T-helper 22 cell (primary cell): Measurements from ENCODE around the gene HSF2BP.
"Not testable (repeated sequence)": the region's sequence is repeated elsewhere in the genome, so short reads cannot be mapped to it uniquely, and the experiment has no call there.

ENCODE experiments used
- DNase-seq: peaks from one replicate; pipeline ENCODE4 v3.0.0-alpha.2; 2020; ENCODE audit warnings: low read depth

Gene HSF2BP

GRCh38 chr21:43597540-43598250 lies 61.6 kb downstream of the HSF2BP start:
- DNase-seq, result no peak

- DNase-seq, result no peak
These were observed 62.2 kb downstream of the HSF2BP start for GRCh38 chr21:43597052-43597451.

GRCh38 chr21:43596616-43597015 lies 62.7 kb downstream of the HSF2BP start:
- no peak for DNase-seq

GRCh38 chr21:43595769-43596168 lies 63.5 kb downstream of the HSF2BP start:
- DNase-seq, result not testable (repeated sequence)

- DNase-seq, result no peak
These were observed 66.2 kb downstream of the HSF2BP start for GRCh38 chr21:43593078-43593477.

- DNase-seq, result no peak
These were observed 67.7 kb downstream of the HSF2BP start for GRCh38 chr21:43591571-43591970.

DNA sequence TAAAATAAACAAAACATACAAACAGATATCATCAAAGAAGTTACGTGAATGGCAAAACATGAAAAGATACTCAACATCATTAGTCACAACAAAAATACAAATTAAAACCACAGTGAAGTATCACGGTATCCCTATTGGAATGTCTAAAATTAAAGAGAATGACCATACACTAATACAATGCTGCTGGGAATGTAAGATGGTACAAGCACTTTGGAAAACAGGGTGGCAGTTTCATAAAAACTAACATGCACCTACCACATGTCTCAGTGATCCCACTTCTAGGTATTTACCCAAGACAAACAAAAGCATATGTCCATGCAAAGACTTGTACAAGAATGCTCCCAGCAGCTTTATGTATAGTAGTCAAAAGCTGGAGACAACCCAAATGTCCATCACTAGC lies 69.1 kb downstream of the HSF2BP start:
- DNase-seq, result no peak

- DNase-seq, result no peak
These were observed 70.3 kb downstream of the HSF2BP start for GRCh38 chr21:43588957-43589356.

- DNase-seq, result no peak
These were observed 73.3 kb downstream of the HSF2BP start for GRCh38 chr21:43585924-43586413.

DNA sequence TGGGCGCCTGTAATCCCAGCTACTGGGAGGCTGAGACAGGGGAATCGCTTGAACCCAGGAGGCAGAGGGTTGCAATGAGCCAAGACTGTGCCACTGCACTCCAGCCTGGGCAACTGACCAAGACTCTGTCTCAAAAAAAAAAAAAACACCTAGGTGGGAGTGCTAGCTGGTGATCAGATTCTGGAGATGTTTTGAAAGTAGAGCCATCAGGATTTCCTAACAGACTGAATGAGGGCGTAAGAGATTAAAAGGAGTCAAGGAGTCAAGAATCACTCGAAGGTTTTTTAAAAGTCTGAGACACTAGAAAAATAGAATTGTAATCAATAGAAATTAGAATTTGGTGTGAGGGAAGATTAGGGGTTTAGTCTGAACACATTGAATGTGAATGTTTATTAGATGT lies 73.8 kb downstream of the HSF2BP start:
- no peak for DNase-seq

GRCh38 chr21:43581453-43581852 lies 77.8 kb downstream of the HSF2BP start:
- no peak for DNase-seq

GRCh38 chr21:43578677-43579303 lies 80.5 kb downstream of the HSF2BP start:
- no peak for DNase-seq

DNA sequence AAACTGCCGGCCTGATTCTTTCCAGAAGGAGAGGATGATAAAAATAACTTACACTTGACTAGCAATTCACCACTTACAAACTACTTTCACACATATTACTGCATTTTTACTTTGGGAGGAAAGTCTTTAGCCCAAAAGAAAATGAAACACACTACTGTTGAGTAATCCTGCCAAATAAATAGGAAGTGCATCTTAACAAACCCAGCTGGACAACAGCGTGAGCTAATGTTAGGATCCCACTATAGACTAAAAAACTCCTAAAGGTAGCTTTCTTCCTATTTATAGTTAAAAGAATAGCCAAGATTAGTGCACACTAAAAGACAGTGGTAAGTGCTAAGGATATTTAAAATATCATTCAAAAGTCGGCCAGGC lies 83.8 kb downstream of the HSF2BP start:
- DNase-seq, result no peak

DNA sequence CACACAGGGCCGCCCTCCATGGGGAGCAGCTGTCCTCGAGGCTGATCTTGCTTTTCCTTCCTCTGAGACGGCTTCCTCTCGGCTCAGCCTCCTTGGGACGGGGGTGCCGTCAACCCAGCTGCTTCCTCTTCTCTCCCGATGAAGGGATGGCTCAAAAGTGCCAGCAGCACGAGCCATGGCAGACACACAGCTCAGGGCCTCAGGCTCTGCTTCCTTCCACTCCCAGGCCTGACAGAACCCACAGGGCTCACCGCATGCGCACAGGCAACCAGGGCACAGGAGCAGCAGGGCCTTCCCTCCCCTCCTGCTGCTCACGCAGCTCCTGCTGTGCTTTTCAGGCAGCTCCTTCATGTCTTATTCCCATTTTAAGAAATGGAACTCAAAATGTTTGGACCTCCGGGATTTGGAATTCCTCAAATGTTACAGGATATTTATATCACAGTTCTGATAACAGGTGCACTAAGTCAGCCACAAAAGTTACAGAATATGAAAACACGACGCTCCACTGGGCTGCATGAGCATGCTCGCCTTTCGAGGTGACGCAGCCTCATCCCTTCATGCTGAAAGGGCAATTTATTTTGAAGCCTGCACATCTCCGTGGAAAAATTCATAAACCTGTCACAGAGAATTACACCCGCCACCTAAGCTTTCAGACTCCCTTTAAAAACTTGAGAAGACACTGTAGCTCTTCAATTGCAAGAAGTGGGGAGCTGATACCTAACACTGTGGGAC lies 84.4 kb downstream of the HSF2BP start:
- no peak for DNase-seq

GRCh38 chr21:43573921-43574320 lies 85.4 kb downstream of the HSF2BP start:
- no peak for DNase-seq

- no peak for DNase-seq
These were observed 86.8 kb downstream of the HSF2BP start for GRCh38 chr21:43572446-43572845.

DNA sequence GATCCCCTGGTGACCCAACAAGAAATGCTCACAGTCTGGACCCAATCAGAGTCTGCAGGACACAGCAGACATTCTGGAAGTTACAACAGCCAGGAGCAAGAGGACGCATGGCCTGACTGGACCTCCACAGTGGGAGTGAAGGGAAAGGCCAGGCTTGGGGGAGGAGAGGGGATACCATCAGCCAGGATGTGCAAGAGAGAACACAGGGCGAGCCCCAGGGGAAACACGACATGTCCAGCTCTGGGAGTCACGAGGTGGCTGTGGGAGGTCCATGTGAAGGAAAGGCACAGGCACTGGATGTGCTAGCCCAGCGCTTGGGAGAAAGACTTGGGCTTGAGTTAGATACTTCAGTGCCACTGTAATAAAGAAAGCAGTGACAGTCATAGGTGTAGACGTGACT lies 87.3 kb downstream of the HSF2BP start:
- DNase-seq, result no peak

- DNase-seq, result not testable (repeated sequence)
These were observed 89.1 kb downstream of the HSF2BP start for GRCh38 chr21:43570195-43570594.

DNA sequence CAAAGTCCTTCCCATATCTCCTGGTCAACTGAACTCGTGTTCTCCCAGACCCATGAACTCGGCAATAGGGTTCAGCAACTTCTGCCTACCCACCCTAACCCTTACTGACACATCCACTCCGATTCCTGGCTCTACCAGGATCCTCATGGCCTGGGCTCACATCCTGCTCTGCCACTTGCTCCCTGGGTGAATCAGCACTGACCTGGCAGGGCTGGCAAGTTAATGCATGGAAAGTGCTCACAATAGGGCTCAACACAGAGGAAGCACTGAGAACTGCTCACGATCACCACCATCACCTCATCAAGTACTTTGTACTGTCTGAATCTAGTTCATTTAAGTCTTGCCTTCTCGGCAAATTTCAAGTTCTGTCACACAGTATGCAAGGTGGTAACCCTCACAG lies 96.8 kb downstream of the HSF2BP start:
- DNase-seq, result not testable (repeated sequence)

DNA sequence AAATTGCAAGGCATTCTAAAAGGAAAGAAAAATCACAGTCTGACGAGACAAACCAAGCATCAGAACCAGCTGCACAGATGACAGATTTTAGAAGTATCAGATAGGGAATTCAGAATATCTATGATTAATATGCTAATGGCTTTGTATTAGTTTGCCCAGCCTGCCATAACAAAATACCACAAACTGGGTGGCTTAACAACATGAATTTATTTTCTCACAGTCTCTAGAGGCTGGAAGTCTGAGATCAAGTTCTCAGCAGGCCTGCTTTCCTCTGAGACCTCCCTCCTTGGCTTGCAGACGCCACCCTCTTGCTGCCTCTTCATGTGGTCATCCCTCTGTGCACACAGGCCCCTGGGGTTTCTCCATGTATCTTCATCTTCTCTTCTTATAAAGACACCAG lies 118.7 kb downstream of the HSF2BP start:
- not testable (repeated sequence) for DNase-seq

- DNase-seq, result not testable (repeated sequence)
These were observed 136.7 kb downstream of the HSF2BP start for GRCh38 chr21:43522495-43523131.

DNA sequence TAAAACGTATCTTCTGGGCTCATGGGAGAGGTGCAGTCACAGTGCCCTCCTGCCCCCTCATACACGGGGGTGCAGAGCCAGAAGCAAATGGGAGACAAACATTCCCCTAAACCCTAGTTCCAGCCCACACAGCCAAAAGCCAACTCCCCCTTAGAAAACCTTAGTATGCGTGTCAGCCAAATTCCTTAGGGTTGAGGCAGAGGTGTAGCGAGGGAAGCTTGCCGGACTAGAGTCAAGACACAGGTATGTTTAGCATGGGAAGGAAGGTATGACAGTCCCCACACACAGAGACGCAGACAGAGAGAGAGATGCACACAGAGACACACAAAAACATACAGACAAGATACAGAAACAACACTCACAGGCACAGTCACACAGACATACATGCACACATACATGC lies 141.6 kb downstream of the HSF2BP start:
- not testable (repeated sequence) for DNase-seq
